HCT116 (cell line): ENCODE results near the gene PDE4DIP. TPM values are rescaled to one million over a fixed set of nuclear protein-coding genes. Genes with fewer than 3 reads are reported as not detected.
"Not testable (repeated sequence)": the region's sequence is repeated elsewhere in the genome, so short reads cannot be mapped to it uniquely, and the experiment has no call there.

Experiments used
- ATAC-seq: fragments of 200-7000 bp; cut with Tn5 transposase; 2 replicates; pipeline ENCODE4 v1.9.1; 2020; ENCODE audit warnings: mild to moderate bottlenecking, moderate library complexity
- BruUV-seq: library from RNA; stranded (reverse); fragments of 400-500 nt; replicated peaks from 2 replicates; lab custom pipeline; 2021; lab: Mats Ljungman, UMichigan
- CTCF ChIA-PET: fragments of 300-600 bp; sonication (Branson Sonifier 250); formaldehyde crosslinking; loops from one replicate; lab custom pipeline; 2021; ENCODE audit warnings: antibody characterized with exemption; lab: Charles Lee
- POLR2A ChIA-PET: fragments of 300-600, 350-600 bp; sonication (Branson Sonifier 250); formaldehyde crosslinking; loops from one replicate; lab custom pipeline; 2021; ENCODE audit warnings: antibody characterized with exemption; lab: Charles Lee
- RAD21 ChIA-PET, 2 experiments: fragments of 300-600 bp; sonication (Branson Sonifier 250); formaldehyde crosslinking; loops; one replicate each; lab custom pipeline; 2023; ENCODE audit warnings: low total read pairs in 2 of 2; ENCODE audit not compliant: uncharacterized antibody in 2 of 2, unreplicated experiment in 2 of 2, low non-redundant PET in 1 of 2; lab: Charles Lee
- DNase-seq: peaks from one replicate; pipeline ENCODE4 v3.0.0-alpha.2; 2010; ENCODE audit warnings: low read depth, low spot score
- H2AFZ ChIP-seq: fragments of 200-600 bp; shearing (Covaris generic), sonication (generic); 2 replicates; pipeline ENCODE4 v1.6.1; 2017; ENCODE audit warnings: low read depth, mixed run types, mixed read lengths, antibody characterized with exemption, low read length; ENCODE audit not compliant: poor library complexity, severe bottlenecking
- H3K27ac ChIP-seq: 2 replicates; pipeline ENCODE4 v1.5.1; 2012; ENCODE audit warnings: low read depth, low read length
- H3K27me3 ChIP-seq: fragments of 200-600 bp; sonication (generic); 2 replicates; pipeline ENCODE4 v1.6.1; 2016; ENCODE audit warnings: mixed run types, low read length, mixed read lengths; ENCODE audit not compliant: insufficient read depth
- H3K36me3 ChIP-seq, 2 experiments: fragments of 200-500 bp in 1 of 2; fragments of 200-600 bp in 1 of 2; sonication (Bioruptor generic) in 1 of 2; sonication (generic) in 1 of 2; 2 replicates each; pipeline versions ENCODE4 v1.5.1 to v1.6.1; 2014 to 2016; ENCODE audit warnings: low read length in 2 of 2, inconsistent platforms in 1 of 2, mixed read lengths in 1 of 2, mixed run types in 1 of 2; ENCODE audit not compliant: insufficient read depth in 2 of 2, control insufficient read depth in 1 of 2
- H3K4me1 ChIP-seq, 2 experiments: fragments of 200-600 bp in 1 of 2; sonication (generic) in 1 of 2; 2 replicates each; pipeline versions ENCODE4 v1.5.1 to v1.6.1; 2012 to 2017; ENCODE audit warnings: low read length in 2 of 2, inconsistent platforms in 1 of 2, mild to moderate bottlenecking in 1 of 2, mixed read lengths in 1 of 2, mixed run types in 1 of 2, moderate library complexity in 1 of 2; ENCODE audit not compliant: insufficient read depth in 2 of 2, control insufficient read depth in 1 of 2
- H3K4me2 ChIP-seq: fragments of 200-600 bp; sonication (generic); 2 replicates; pipeline ENCODE4 v1.6.1; 2017; ENCODE audit warnings: mixed run types, low read length, mixed read lengths
- H3K4me3 ChIP-seq, 2 experiments: fragments of 200-600 bp in 1 of 2; sonication (generic) in 1 of 2; replicated peaks in 1 of 2; 2 replicates each; pipeline ENCODE4 v1.5.1; 2011 to 2016; ENCODE audit warnings: low read length in 2 of 2, control low read depth in 1 of 2, low read depth in 1 of 2, mild to moderate bottlenecking in 1 of 2, mixed read lengths in 1 of 2, mixed run types in 1 of 2
- H3K79me2 ChIP-seq: fragments of 200-600 bp; sonication (generic); 2 replicates; pipeline ENCODE4 v1.6.1; 2017; ENCODE audit warnings: mild to moderate bottlenecking, mixed run types, low read length, moderate library complexity, mixed read lengths; ENCODE audit not compliant: insufficient read depth
- H3K9ac ChIP-seq: fragments of 200-600 bp; sonication (generic); 2 replicates; pipeline ENCODE4 v1.6.1; 2016; ENCODE audit warnings: low read length, mixed read lengths
- H3K9me2 ChIP-seq: fragments of 200-600 bp; sonication (generic), shearing (Covaris generic); 2 replicates; pipeline ENCODE4 v1.6.1; 2017; ENCODE audit warnings: mixed run types, mild to moderate bottlenecking, moderate library complexity; ENCODE audit not compliant: insufficient read depth
- H3K9me3 ChIP-seq, 2 experiments: fragments of 200-500 bp in 1 of 2; fragments of 200-600 bp in 1 of 2; sonication (Bioruptor generic) in 1 of 2; sonication (generic) in 1 of 2; 2 replicates each; pipeline ENCODE4 v1.6.1; 2014 to 2017; ENCODE audit warnings: low read length in 2 of 2, mixed read lengths in 2 of 2, inconsistent platforms in 1 of 2, low read depth in 1 of 2, mild to moderate bottlenecking in 1 of 2, mixed run types in 1 of 2, moderate library complexity in 1 of 2; ENCODE audit not compliant: control insufficient read depth in 1 of 2, insufficient read depth in 1 of 2
- H4K20me1 ChIP-seq: fragments of 200-600 bp; sonication (generic), shearing (Covaris generic); 2 replicates; pipeline ENCODE4 v1.6.1; 2017; ENCODE audit warnings: mixed run types, mild to moderate bottlenecking, moderate library complexity; ENCODE audit not compliant: insufficient read depth
- intact Hi-C: fragments of 100-400 bp; cut with micrococcal nuclease; formaldehyde crosslinking; loops from 2 replicates; pipeline ENCODE4 v1.10.0; 2022
- total RNA-seq: library from RNA; stranded (reverse); gene quantifications from one replicate; pipeline ENCODE4 v1.2.1, GENCODE V29; 2021; ENCODE audit not compliant: unreplicated experiment

PDE4DIP gene
- total RNA-seq, 1 experiment from 2014 or later = 16.3 TPM

DNA sequence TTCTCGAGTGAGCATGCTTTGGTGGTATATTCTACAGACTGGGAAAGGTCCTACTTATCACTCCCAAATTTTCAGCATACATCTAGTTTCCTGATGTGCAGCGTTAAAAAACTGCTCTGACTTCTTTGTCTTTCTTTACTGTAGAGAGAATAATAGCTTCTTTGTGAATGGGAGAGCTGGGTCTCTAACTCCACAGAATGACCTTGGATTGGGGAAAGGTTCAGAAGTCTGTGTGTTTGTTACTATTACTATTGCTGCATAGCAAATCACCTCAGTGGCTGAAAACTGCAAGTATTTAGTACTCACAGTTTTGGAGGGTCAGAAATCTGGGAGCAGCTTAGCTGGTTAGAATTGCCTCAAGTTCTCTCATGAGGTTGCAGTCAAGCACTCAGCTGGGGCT is 20.4 kb upstream of the PDE4DIP start:
- H2AFZ ChIP-seq, H3K27ac ChIP-seq, RAD21 ChIA-PET, H3K4me2 ChIP-seq, CTCF ChIA-PET, H3K79me2 ChIP-seq, H3K9me2 ChIP-seq, DNase-seq, intact Hi-C loops, H3K27me3 ChIP-seq, H3K9ac ChIP-seq, POLR2A ChIA-PET, H3K4me3 ChIP-seq, ATAC-seq, BruUV-seq, H3K4me1 ChIP-seq, H3K9me3 ChIP-seq, H3K36me3 ChIP-seq, H4K20me1 ChIP-seq: not testable (repeated sequence)

DNA sequence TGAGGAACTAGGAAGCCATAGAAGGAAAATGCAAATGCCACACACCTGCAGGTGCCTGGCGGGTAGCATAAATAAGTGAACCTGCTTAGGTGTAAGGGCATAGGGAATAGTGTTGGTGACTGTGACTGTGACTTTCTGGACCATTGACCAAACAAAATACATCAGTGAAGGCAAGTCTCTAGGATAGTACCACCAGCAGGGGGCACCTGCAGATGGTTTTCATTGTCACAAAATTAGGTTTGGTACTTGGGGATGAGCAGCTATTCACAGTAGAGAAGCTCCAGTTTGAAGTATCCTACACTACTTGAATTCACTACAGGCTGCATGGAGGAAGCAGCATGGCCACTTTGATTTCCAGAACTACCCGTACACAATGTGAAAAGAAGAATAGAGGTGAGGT is 19.2 kb upstream of the PDE4DIP start:
- ATAC-seq = peak; percentile 82
- BruUV-seq = not testable (repeated sequence)

DNA sequence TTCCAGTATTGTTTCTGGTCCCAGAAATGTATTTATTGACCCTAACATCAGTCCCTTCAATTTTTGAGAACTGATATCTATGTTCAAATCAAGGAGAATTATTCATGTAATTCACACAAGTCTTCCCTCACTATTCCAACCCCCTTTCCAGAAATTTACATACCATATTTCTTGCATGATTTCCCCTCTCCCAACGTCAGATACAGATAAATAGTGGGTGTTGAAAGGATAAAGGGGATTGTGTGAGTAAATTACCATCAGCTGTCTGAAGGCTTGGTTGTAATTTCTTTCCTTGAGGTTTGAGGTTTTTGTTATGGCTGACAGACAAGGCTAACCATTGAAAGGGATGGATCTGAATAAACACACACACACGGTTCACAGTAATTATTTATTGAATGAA is 15.7 kb upstream of the PDE4DIP start:
- H4K20me1 ChIP-seq, H3K9ac ChIP-seq, H3K4me1 ChIP-seq, H3K27me3 ChIP-seq, POLR2A ChIA-PET, intact Hi-C loops, H3K9me3 ChIP-seq, H3K4me2 ChIP-seq, CTCF ChIA-PET, H3K79me2 ChIP-seq, BruUV-seq, H3K27ac ChIP-seq, H3K36me3 ChIP-seq, ATAC-seq, RAD21 ChIA-PET, H3K9me2 ChIP-seq, H2AFZ ChIP-seq, H3K4me3 ChIP-seq, DNase-seq: not testable (repeated sequence)

More for the DNA sequence above, 19.2 kb upstream of the PDE4DIP start:
- DNase-seq, H3K9me3 ChIP-seq, H3K9me2 ChIP-seq, intact Hi-C loops, H3K27ac ChIP-seq, H3K4me1 ChIP-seq, H2AFZ ChIP-seq, H3K4me3 ChIP-seq, POLR2A ChIA-PET, H3K27me3 ChIP-seq, RAD21 ChIA-PET, H3K79me2 ChIP-seq, H4K20me1 ChIP-seq, H3K36me3 ChIP-seq, H3K9ac ChIP-seq, H3K4me2 ChIP-seq, CTCF ChIA-PET: not testable (repeated sequence)

DNA sequence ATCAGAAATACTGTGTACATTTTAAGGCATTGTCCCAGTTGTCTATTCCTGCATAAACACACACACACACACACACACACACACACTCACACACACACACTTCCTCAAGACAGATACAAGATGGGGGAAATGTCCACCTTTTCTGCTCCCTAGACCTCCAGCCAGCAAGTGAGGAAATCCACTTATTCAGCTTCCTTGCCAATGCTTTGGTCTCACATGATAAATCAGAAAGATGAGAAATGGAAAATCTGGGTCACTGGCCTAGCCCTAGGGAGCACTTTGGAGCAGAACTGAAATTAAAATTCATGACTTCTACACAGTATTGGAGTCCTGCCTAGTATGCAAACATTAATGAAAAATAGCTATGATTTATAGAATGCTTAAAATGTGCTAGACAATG is 15.3 kb upstream of the PDE4DIP start:
- CTCF ChIA-PET, intact Hi-C loops, RAD21 ChIA-PET: not testable (repeated sequence)

DNA sequence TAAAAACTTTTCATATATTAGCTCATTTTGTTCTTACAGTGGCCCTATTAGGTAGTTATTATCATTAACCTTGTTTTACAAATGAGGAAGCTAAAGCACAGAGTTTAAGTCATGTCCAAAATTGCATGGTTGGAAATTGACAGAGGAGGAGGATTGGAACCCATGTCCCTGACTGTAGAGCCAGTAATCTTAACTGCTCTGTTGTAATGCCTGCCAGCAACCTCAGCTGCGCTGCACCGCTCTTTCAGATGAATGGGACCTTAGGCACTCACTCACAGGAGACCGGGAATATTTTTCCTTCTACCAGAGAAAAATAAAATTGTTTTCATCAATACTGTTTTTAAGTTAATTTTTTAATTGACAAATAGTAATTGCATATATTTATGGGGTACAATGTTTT is 14.9 kb upstream of the PDE4DIP start:
- H3K4me1 ChIP-seq, H3K36me3 ChIP-seq, H4K20me1 ChIP-seq, H3K9ac ChIP-seq, H3K4me2 ChIP-seq, H2AFZ ChIP-seq, RAD21 ChIA-PET, DNase-seq, BruUV-seq, CTCF ChIA-PET, H3K27me3 ChIP-seq, intact Hi-C loops, H3K27ac ChIP-seq, ATAC-seq, POLR2A ChIA-PET, H3K9me3 ChIP-seq, H3K79me2 ChIP-seq, H3K9me2 ChIP-seq, H3K4me3 ChIP-seq: not testable (repeated sequence)

More for the DNA sequence above, 15.3 kb upstream of the PDE4DIP start:
- H3K4me3 ChIP-seq, BruUV-seq, H3K4me1 ChIP-seq, H2AFZ ChIP-seq, H4K20me1 ChIP-seq, H3K4me2 ChIP-seq, POLR2A ChIA-PET, H3K27ac ChIP-seq, H3K9me3 ChIP-seq, H3K9ac ChIP-seq, ATAC-seq, H3K79me2 ChIP-seq, H3K36me3 ChIP-seq, DNase-seq, H3K9me2 ChIP-seq, H3K27me3 ChIP-seq: not testable (repeated sequence)
